Stomach (tissue), 4 donors: ENCODE measurements around the gene CPVL.

Experiments used
- CTCF ChIP-seq, 7 experiments: fragments of 450-650 bp in 4 of 7; fragments of 200-600 bp in 3 of 7; sonication (generic) in 3 of 7; IDR thresholded peaks; one replicate each; pipeline ENCODE4 v1.5.1; 2016 to 2019; ENCODE audit warnings: antibody characterized with exemption in 7 of 7, control low read depth in 2 of 7, mild to moderate bottlenecking in 1 of 7
- EP300 ChIP-seq: sonication (generic); formaldehyde crosslinking; IDR thresholded peaks from one replicate; pipeline ENCODE4 v1.6.1; 2017; ENCODE audit warnings: antibody characterized with exemption
- POLR2A ChIP-seq, 4 donors: fragments of 450-650 bp; IDR thresholded peaks; one replicate each; pipeline ENCODE4 v1.6.1; 2016; ENCODE audit warnings: antibody characterized with exemption in 4 of 4, control low read depth in 2 of 4, mild to moderate bottlenecking in 1 of 4, moderate library complexity in 1 of 4
- POLR2AphosphoS5 ChIP-seq, 3 donors: sonication (generic); formaldehyde crosslinking; IDR thresholded peaks; one replicate each; pipeline ENCODE4 v1.6.1; 2016; ENCODE audit warnings: antibody characterized with exemption in 3 of 3

GRCh38 chr7:29096446-29096730, 49.9 kb downstream of the CPVL start:
- TF ChIP-seq CTCF (IDR thresholded peaks at IDR 0.05) (no peak), POLR2AphosphoS5 (IDR thresholded peaks at IDR 0.05) (no peak), POLR2A (IDR thresholded peaks at IDR 0.05) (no peak), EP300 (no peak)
